HFFc6 (cell line): Measurements from ENCODE around the gene DPH5. TPM values are rescaled to one million over a fixed set of nuclear protein-coding genes. Genes with fewer than 3 reads are reported as not detected.
A peak's percentile ranks its signal among the peaks of the same experiment; 100 is the strongest.
"Not testable (repeated sequence)": the region's sequence is repeated elsewhere in the genome, so short reads cannot be mapped to it uniquely, and the experiment has no call there.

Experiments used
- DNase-seq: peaks from one replicate; pipeline ENCODE4 v3.0.0-alpha.2; 2018
- H3K27ac Mint-ChIP-seq: 2 replicates; pipeline ENCODE4 v1.8.0; 2020; ENCODE audit warnings: mild to moderate bottlenecking, mixed read lengths
- H3K27me3 Mint-ChIP-seq: 2 replicates; pipeline ENCODE4 v1.8.0; 2021; ENCODE audit warnings: mild to moderate bottlenecking, moderate library complexity, mixed read lengths; ENCODE audit not compliant: insufficient read depth
- H3K36me3 Mint-ChIP-seq: 2 replicates; pipeline ENCODE4 v1.8.0; 2021; ENCODE audit warnings: low read depth, mixed read lengths
- H3K4me1 Mint-ChIP-seq: 2 replicates; pipeline ENCODE4 v1.8.0; 2020; ENCODE audit warnings: low read depth, mixed read lengths
- H3K4me3 Mint-ChIP-seq: 2 replicates; pipeline ENCODE4 v1.8.0; 2020; ENCODE audit warnings: mild to moderate bottlenecking, moderate library complexity, mixed read lengths
- H3K9me3 Mint-ChIP-seq: 2 replicates; pipeline ENCODE4 v1.8.0; 2020; ENCODE audit warnings: mild to moderate bottlenecking, mixed read lengths
- CTCF ChIP-seq: fragments of 200-600 bp; sonication (generic); IDR thresholded peaks from 2 replicates; pipeline ENCODE4 v1.5.0; 2021; ENCODE audit warnings: antibody characterized with exemption, mild to moderate bottlenecking
- total RNA-seq, 6 experiments: library from RNA; stranded (reverse); fragmentation: NEBNext Ultra II Directional; extraction: Animal tissue kit (Norgen Biotek cat#: 25700); gene quantifications; 2 replicates in 1 of 6; 3 replicates in 5 of 6; pipeline ENCODE4 v1.2.3, GENCODE V29; 2021

DPH5 gene
- total RNA-seq, 6 experiments from 2014 or later: 38.1 to 49.8 (median 39.3) TPM

- no peak overlapping the region for H3K27ac Mint-ChIP-seq
Measured at GRCh38 chr1:100953960-100954730, 71.4 kb downstream of the DPH5 start.

GRCh38 chr1:100952970-100953369 lies 72.6 kb downstream of the DPH5 start:
- Mint-ChIP-seq H3K4me1 (peaks cover 73% of the 10 kb centered on the region), H3K36me3 (peaks cover 38% of the 10 kb centered on the region), H3K27ac (peak overlapping the region; percentile 76; the same call in 1 of the 2 replicates)
- H3K9me3 Mint-ChIP-seq, H3K27me3 Mint-ChIP-seq, DNase-seq, H3K4me3 Mint-ChIP-seq: not testable (repeated sequence)

More at GRCh38 chr1:100953960-100954730, 71.4 kb downstream of the DPH5 start:
- Mint-ChIP-seq H3K4me3 (no peak overlapping the region), H3K27me3 (no peaks in the 10 kb centered on the region), H3K36me3 (peaks cover 27% of the 10 kb centered on the region), H3K9me3 (no peaks in the 10 kb centered on the region), H3K4me1 (peaks cover 70% of the 10 kb centered on the region)
- TF ChIP-seq CTCF: no peak
- no peak for DNase-seq

- no peak for DNase-seq
- Mint-ChIP-seq H3K36me3 (peaks cover 45% of the 10 kb centered on the region), H3K4me1 (peaks cover 73% of the 10 kb centered on the region), H3K4me3 (no peak overlapping the region), H3K27ac (peak overlapping the region; percentile 76; the same call in 1 of the 2 replicates), H3K27me3 (no peaks in the 10 kb centered on the region), H3K9me3 (no peaks in the 10 kb centered on the region; the same call in 1 of the 2 replicates)
- no peak for TF ChIP-seq CTCF
Measured at GRCh38 chr1:100952104-100952745, 73.4 kb downstream of the DPH5 start.

- Mint-ChIP-seq H3K27ac (peak overlapping the region; percentile 62), H3K9me3 (no peaks in the 10 kb centered on the region; the same call in 1 of the 2 replicates), H3K4me3 (no peak overlapping the region), H3K36me3 (peaks cover 59% of the 10 kb centered on the region), H3K4me1 (peaks cover 61% of the 10 kb centered on the region), H3K27me3 (no peaks in the 10 kb centered on the region)
- DNase-seq: peak; percentile 10
- TF ChIP-seq CTCF: no peak
Measured at GRCh38 chr1:100950781-100951180, 74.8 kb downstream of the DPH5 start.

GRCh38 chr1:100950337-100950736 lies 75.2 kb downstream of the DPH5 start:
- Mint-ChIP-seq H3K4me3 (no peak overlapping the region), H3K4me1 (peaks cover 56% of the 10 kb centered on the region), H3K27ac (peak overlapping the region; percentile 62), H3K9me3 (no peaks in the 10 kb centered on the region; the same call in 1 of the 2 replicates), H3K36me3 (peaks cover 64% of the 10 kb centered on the region), H3K27me3 (no peaks in the 10 kb centered on the region)
- no peak for TF ChIP-seq CTCF
- DNase-seq: no peak

- peaks cover 50% of the 10 kb centered on the region for H3K4me1 Mint-ChIP-seq
- peaks cover 71% of the 10 kb centered on the region for H3K36me3 Mint-ChIP-seq
- H3K27me3 Mint-ChIP-seq, H3K4me3 Mint-ChIP-seq, H3K9me3 Mint-ChIP-seq, DNase-seq, H3K27ac Mint-ChIP-seq: not testable (repeated sequence)
Measured at GRCh38 chr1:100949515-100950158, 75.9 kb downstream of the DPH5 start.

GRCh38 chr1:100948721-100949405 lies 76.7 kb downstream of the DPH5 start:
- not testable (repeated sequence) for H3K4me3 Mint-ChIP-seq, H3K27me3 Mint-ChIP-seq, H3K27ac Mint-ChIP-seq, H3K9me3 Mint-ChIP-seq, DNase-seq
- Mint-ChIP-seq H3K36me3 (peaks cover 73% of the 10 kb centered on the region), H3K4me1 (peaks cover 43% of the 10 kb centered on the region)

GRCh38 chr1:100947816-100948215 lies 77.8 kb downstream of the DPH5 start:
- H3K27ac Mint-ChIP-seq, H3K27me3 Mint-ChIP-seq, H3K9me3 Mint-ChIP-seq, DNase-seq, H3K4me3 Mint-ChIP-seq: not testable (repeated sequence)
- Mint-ChIP-seq H3K36me3 (peaks cover 78% of the 10 kb centered on the region), H3K4me1 (peaks cover 42% of the 10 kb centered on the region)

GRCh38 chr1:100946064-100946463 lies 79.5 kb downstream of the DPH5 start:
- H3K27me3 Mint-ChIP-seq, H3K27ac Mint-ChIP-seq, DNase-seq, H3K9me3 Mint-ChIP-seq, H3K4me3 Mint-ChIP-seq: not testable (repeated sequence)
- peaks cover 76% of the 10 kb centered on the region for H3K36me3 Mint-ChIP-seq
- H3K4me1 Mint-ChIP-seq: peaks cover 37% of the 10 kb centered on the region
